IPS-20b (cell line): ENCODE data around the gene ADAMTS8.

Experiments
- H3K27ac ChIP-seq: one replicate; pipeline ENCODE4 v1.5.1; 2013; ENCODE audit warnings: low read length
- H3K27me3 ChIP-seq: 2 replicates; pipeline ENCODE4 v1.6.1; 2013; ENCODE audit warnings: mild to moderate bottlenecking, low read length, inconsistent platforms; ENCODE audit not compliant: insufficient read depth
- H3K36me3 ChIP-seq: 2 replicates; pipeline ENCODE4 v1.6.1; 2013; ENCODE audit warnings: low read depth, mild to moderate bottlenecking, inconsistent platforms, low read length, moderate library complexity; ENCODE audit not compliant: insufficient read depth
- H3K4me1 ChIP-seq: 2 replicates; pipeline ENCODE4 v1.6.1; 2013; ENCODE audit warnings: mild to moderate bottlenecking, control low read depth, inconsistent platforms, low read length, moderate library complexity; ENCODE audit not compliant: insufficient read depth
- H3K4me3 ChIP-seq: 2 replicates; pipeline ENCODE4 v1.5.1; 2013; ENCODE audit warnings: mild to moderate bottlenecking, low read length, inconsistent platforms
- H3K9ac ChIP-seq: 2 replicates; pipeline ENCODE4 v1.6.1; 2013; ENCODE audit warnings: low read depth, mild to moderate bottlenecking, inconsistent platforms, low read length, moderate library complexity
- H3K9me3 ChIP-seq: 2 replicates; pipeline ENCODE4 v1.6.1; 2013; ENCODE audit warnings: mild to moderate bottlenecking, low read depth, low read length, inconsistent platforms; ENCODE audit not compliant: insufficient read depth

Gene ADAMTS8

GRCh38 chr11:130428316-130429119 is at the start of gene ADAMTS8:
ADAMTS8 (minus strand) TSS chr11:130428609; CDS start chr11:130428286, 323 bp downstream.
- Histone ChIP-seq H3K27ac (no peak within 1 kb of the TSS), H3K9ac (no peak within 1 kb of the TSS; the same call in 1 of the 2 replicates), H3K9me3 (no peaks in the 10 kb centered on the region), H3K4me3 (peak within 1 kb of the TSS; percentile 62), H3K27me3 (peaks cover 61% of the 10 kb centered on the region), H3K4me1 (peaks cover 7% of the 10 kb centered on the region; the same call in 1 of the 2 replicates), H3K36me3 (no peaks in the 10 kb centered on the region)

- no peak overlapping the region for H3K4me3 ChIP-seq
- H3K36me3 ChIP-seq, result no peaks in the 10 kb centered on the region
- no peaks in the 10 kb centered on the region for H3K9me3 ChIP-seq
- no peak overlapping the region for H3K27ac ChIP-seq
- no peaks in the 10 kb centered on the region for H3K4me1 ChIP-seq
- no peak overlapping the region for H3K9ac ChIP-seq
- H3K27me3 ChIP-seq, result no peaks in the 10 kb centered on the region
Observed at GRCh38 chr11:130477586-130478203, 49.3 kb upstream of the ADAMTS8 start.

GRCh38 chr11:130476922-130477491 is 48.6 kb upstream of the ADAMTS8 start:
- H3K27ac ChIP-seq, result no peak overlapping the region

GRCh38 chr11:130476200-130476921 is 48.0 kb upstream of the ADAMTS8 start:
- no peaks in the 10 kb centered on the region for H3K4me1 ChIP-seq
- no peaks in the 10 kb centered on the region for H3K27me3 ChIP-seq
- no peaks in the 10 kb centered on the region for H3K36me3 ChIP-seq
- no peak overlapping the region for H3K27ac ChIP-seq
- no peaks in the 10 kb centered on the region for H3K9me3 ChIP-seq
- H3K4me3 ChIP-seq, result no peak overlapping the region
- no peak overlapping the region for H3K9ac ChIP-seq

More at GRCh38 chr11:130476922-130477491, 48.6 kb upstream of the ADAMTS8 start:
- H3K36me3 ChIP-seq, result no peaks in the 10 kb centered on the region
- no peak overlapping the region for H3K4me3 ChIP-seq
- no peaks in the 10 kb centered on the region for H3K27me3 ChIP-seq
- no peaks in the 10 kb centered on the region for H3K9me3 ChIP-seq
- no peak overlapping the region for H3K9ac ChIP-seq
- H3K4me1 ChIP-seq, result no peaks in the 10 kb centered on the region

- Histone ChIP-seq H3K4me1 (no peaks in the 10 kb centered on the region), H3K36me3 (no peaks in the 10 kb centered on the region), H3K9me3 (no peaks in the 10 kb centered on the region), H3K4me3 (no peak overlapping the region), H3K9ac (no peak overlapping the region), H3K27me3 (no peaks in the 10 kb centered on the region), H3K27ac (no peak overlapping the region)
Observed at GRCh38 chr11:130475426-130476053, 47.1 kb upstream of the ADAMTS8 start.

- Histone ChIP-seq H3K27me3 (no peaks in the 10 kb centered on the region), H3K4me3 (no peak overlapping the region), H3K9me3 (no peaks in the 10 kb centered on the region), H3K4me1 (no peaks in the 10 kb centered on the region), H3K27ac (no peak overlapping the region), H3K9ac (no peak overlapping the region), H3K36me3 (no peaks in the 10 kb centered on the region)
Observed at GRCh38 chr11:130474637-130475400, 46.4 kb upstream of the ADAMTS8 start.

GRCh38 chr11:130473795-130474377 is 45.5 kb upstream of the ADAMTS8 start:
- Histone ChIP-seq H3K4me3 (no peak overlapping the region), H3K9me3 (no peaks in the 10 kb centered on the region), H3K9ac (no peak overlapping the region), H3K27me3 (no peaks in the 10 kb centered on the region), H3K27ac (no peak overlapping the region), H3K4me1 (no peaks in the 10 kb centered on the region), H3K36me3 (no peaks in the 10 kb centered on the region)

GRCh38 chr11:130473056-130473794 is 44.8 kb upstream of the ADAMTS8 start:
- H3K4me3 ChIP-seq, result no peak overlapping the region
- no peak overlapping the region for H3K27ac ChIP-seq
- H3K4me1 ChIP-seq, result no peaks in the 10 kb centered on the region
- no peaks in the 10 kb centered on the region for H3K27me3 ChIP-seq
- H3K9me3 ChIP-seq, result no peaks in the 10 kb centered on the region
- H3K36me3 ChIP-seq, result no peaks in the 10 kb centered on the region
- no peak overlapping the region for H3K9ac ChIP-seq

GRCh38 chr11:130472434-130472961 is 44.1 kb upstream of the ADAMTS8 start:
- Histone ChIP-seq H3K27me3 (no peaks in the 10 kb centered on the region), H3K4me1 (no peaks in the 10 kb centered on the region), H3K4me3 (no peak overlapping the region), H3K9me3 (no peaks in the 10 kb centered on the region), H3K9ac (no peak overlapping the region), H3K36me3 (no peaks in the 10 kb centered on the region), H3K27ac (no peak overlapping the region)
